ENCODE measurements around the gene PTPRN2.
"Not testable (repeated sequence)": the region's sequence is repeated elsewhere in the genome, so short reads cannot be mapped to it uniquely, and the experiment has no call there.

Gene PTPRN2

GRCh38 chr7:157596471-157596870, 991.2 kb downstream of the PTPRN2 start:
- DNase-seq = no peak

GRCh38 chr7:157596026-157596425, 991.6 kb downstream of the PTPRN2 start:
- no peak for DNase-seq

- no peak for DNase-seq
Measured at GRCh38 chr7:157595086-157595855, 992.4 kb downstream of the PTPRN2 start.

GRCh38 chr7:157594306-157594705, 993.3 kb downstream of the PTPRN2 start:
- DNase-seq = no peak

- no peak for DNase-seq
Measured at GRCh38 chr7:157593541-157593940, 994.1 kb downstream of the PTPRN2 start.

- DNase-seq = not testable (repeated sequence)
Measured at GRCh38 chr7:157592636-157593320, 994.8 kb downstream of the PTPRN2 start.

GRCh38 chr7:157590526-157590925, 997.1 kb downstream of the PTPRN2 start:
- DNase-seq = no peak

GRCh38 chr7:157589680-157590079, 997.9 kb downstream of the PTPRN2 start:
- DNase-seq = no peak

GRCh38 chr7:157587805-157588560, 999.6 kb downstream of the PTPRN2 start:
- DNase-seq = no peak

- DNase-seq = no peak
Measured at GRCh38 chr7:157587051-157587804, 1000.4 kb downstream of the PTPRN2 start.

- no peak for DNase-seq
Measured at GRCh38 chr7:157586426-157586955, 1001.1 kb downstream of the PTPRN2 start.

GRCh38 chr7:157585113-157585861, 1002.3 kb downstream of the PTPRN2 start:
- DNase-seq = no peak

- no peak for DNase-seq
Measured at GRCh38 chr7:157584420-157584819, 1003.2 kb downstream of the PTPRN2 start.

GRCh38 chr7:157581740-157582139, 1005.9 kb downstream of the PTPRN2 start:
- no peak for DNase-seq

- DNase-seq = no peak
Measured at GRCh38 chr7:157580324-157580723, 1007.3 kb downstream of the PTPRN2 start.

GRCh38 chr7:157579425-157579824, 1008.2 kb downstream of the PTPRN2 start:
- no peak for DNase-seq

- no peak for DNase-seq
Measured at GRCh38 chr7:157577796-157578339, 1009.8 kb downstream of the PTPRN2 start.

GRCh38 chr7:157577061-157577460, 1010.6 kb downstream of the PTPRN2 start:
- no peak for DNase-seq

GRCh38 chr7:157576415-157576814, 1011.2 kb downstream of the PTPRN2 start:
- no peak for DNase-seq

- no peak for DNase-seq
Measured at GRCh38 chr7:157575777-157576176, 1011.8 kb downstream of the PTPRN2 start.

- no peak for DNase-seq
Measured at GRCh38 chr7:157574914-157575586, 1012.6 kb downstream of the PTPRN2 start.

Measured in NCI-H524 (cell line).